B cell (primary cell): Measurements from ENCODE around the gene SELL.

ENCODE experiments used
- CTCF ChIP-seq: fragments of 200-600 bp; IDR thresholded peaks from one replicate; pipeline ENCODE4 v1.8.0; 2022; ENCODE audit warnings: antibody characterized with exemption, mild to moderate bottlenecking
- EZH2 ChIP-seq: IDR thresholded peaks from 2 replicates; pipeline ENCODE4 v1.6.1; 2012; ENCODE audit warnings: borderline replicate concordance, low read depth, mild to moderate bottlenecking, moderate library complexity, low read length; ENCODE audit not compliant: insufficient read depth, poor library complexity, severe bottlenecking

GRCh38 chr1:169733924-169734323 lies 22.5 kb upstream of the SELL start, which contains the start of gene SELE:
- TF ChIP-seq CTCF (no peak), EZH2 (no peak)
